Measurements from ENCODE around the gene FBXL19.

GRCh38 chr16:30963925-30964511, 40.6 kb downstream of the FBXL19 start:
- TF ChIP-seq CTCF (IDR thresholded peaks at IDR 0.05; ENCODE audit: low read depth, low read length, poor library complexity, severe bottlenecking) (no peak), EZH2phosphoT487 (IDR thresholded peaks at IDR 0.05; ENCODE audit: borderline replicate concordance, low read length) (no peak)

All from DOHH2 (cell line).